H1 (cell line): Measurements from ENCODE around the gene APOBEC3G. TPM values are rescaled to one million over a fixed set of nuclear protein-coding genes. Genes with fewer than 3 reads are reported as not detected.

Source experiments
- CTCF ChIA-PET: fragments of 300-600 bp; sonication (Branson Sonifier 250); formaldehyde crosslinking; loops from one replicate; lab custom pipeline; 2021; ENCODE audit not compliant: partially characterized antibody; lab: Charles Lee
- POLR2A ChIA-PET: fragments of 300-600 bp; sonication (Branson Sonifier 250); formaldehyde crosslinking; loops from one replicate; lab custom pipeline; 2021; ENCODE audit warnings: inconsistent platforms; ENCODE audit not compliant: partially characterized antibody; lab: Charles Lee
- DNase-seq, 2 experiments: peaks; one replicate each; pipeline versions ENCODE4 v3.0.0 to v3.0.0-alpha.2; 2010 to 2022; ENCODE audit warnings: low spot score in 2 of 2, low read depth in 1 of 2, mixed read lengths in 1 of 2
- FAIRE-seq: peaks from 2 replicates; lab custom pipeline; 2011; peaks lifted over from hg19 to GRCh38; lab: Jason Lieb, UNC
- H2AFZ ChIP-seq: 2 replicates; pipeline ENCODE4 v1.8.1; 2012; ENCODE audit warnings: low read length, inconsistent platforms
- H2AK5ac ChIP-seq: 2 replicates; pipeline ENCODE4 v1.6.1; 2013; ENCODE audit warnings: low read depth, low read length
- H2BK120ac ChIP-seq: replicated peaks from 2 replicates; pipeline ENCODE3; 2013; ENCODE audit warnings: low read depth, low read length, inconsistent platforms
- H2BK12ac ChIP-seq: 2 replicates; pipeline ENCODE4 v1.6.1; 2013; ENCODE audit warnings: low read depth, low read length
- H2BK15ac ChIP-seq: 2 replicates; pipeline ENCODE4 v1.6.1; 2013; ENCODE audit warnings: low read length
- H2BK20ac ChIP-seq: 2 replicates; pipeline ENCODE4 v1.6.1; 2013; ENCODE audit warnings: low read length
- H2BK5ac ChIP-seq: 2 replicates; pipeline ENCODE4 v1.6.1; 2013; ENCODE audit warnings: low read depth, low read length
- H3K14ac ChIP-seq: 2 replicates; pipeline ENCODE4 v1.6.1; 2013; ENCODE audit warnings: inconsistent platforms; ENCODE audit not compliant: insufficient read length
- H3K18ac ChIP-seq: 2 replicates; pipeline ENCODE4 v1.6.1; 2013; ENCODE audit warnings: low read length; ENCODE audit errors: extremely low read depth
- H3K23ac ChIP-seq: 2 replicates; pipeline ENCODE4 v1.6.1; 2013; ENCODE audit warnings: inconsistent platforms; ENCODE audit not compliant: insufficient read length
- H3K23me2 ChIP-seq: 2 replicates; pipeline ENCODE4 v1.6.1; 2013; ENCODE audit warnings: low read depth, low read length
- H3K27ac ChIP-seq: 2 replicates; pipeline ENCODE4 v1.6.1; 2011; ENCODE audit warnings: low read depth, low read length, inconsistent platforms
- H3K27me3 ChIP-seq, 4 experiments: replicated peaks in 1 of 4; 1 replicate in 1 of 4; 2 replicates in 3 of 4; pipeline versions ENCODE4 v1.6.1 to v1.8.1; 2011 to 2013; ENCODE audit warnings: low read length in 3 of 4, mild to moderate bottlenecking in 3 of 4, inconsistent platforms in 2 of 4, mixed read lengths in 2 of 4, moderate library complexity in 1 of 4; ENCODE audit not compliant: control insufficient read depth in 3 of 4, insufficient read depth in 3 of 4; ENCODE audit errors: extremely low read depth in 1 of 4
- H3K36me3 ChIP-seq, 4 experiments: 2 replicates each; pipeline versions ENCODE4 v1.6.1 to v1.8.1; 2011 to 2013; ENCODE audit warnings: mild to moderate bottlenecking in 4 of 4, low read length in 3 of 4, moderate library complexity in 2 of 4, control low read depth in 1 of 4, inconsistent platforms in 1 of 4; ENCODE audit not compliant: insufficient read depth in 4 of 4, control insufficient read depth in 2 of 4
- H3K4ac ChIP-seq: replicated peaks from 2 replicates; pipeline ENCODE3; 2013; ENCODE audit warnings: low read length, low read depth, mixed read lengths, inconsistent platforms; ENCODE audit not compliant: insufficient read length
- H3K4me1 ChIP-seq, 4 experiments: replicated peaks in 1 of 4; 1 replicate in 1 of 4; 2 replicates in 3 of 4; pipeline versions ENCODE4 v1.6.1 to v1.8.1; 2011 to 2013; ENCODE audit warnings: low read length in 3 of 4, inconsistent platforms in 2 of 4, mixed read lengths in 1 of 4; ENCODE audit not compliant: insufficient read depth in 4 of 4, control insufficient read depth in 3 of 4
- H3K4me2 ChIP-seq, 2 experiments: 2 replicates each; pipeline versions ENCODE4 v1.6.1 to v1.8.1; 2011 to 2013; ENCODE audit warnings: low read depth in 2 of 2, low read length in 2 of 2, control low read depth in 1 of 2, inconsistent platforms in 1 of 2, mild to moderate bottlenecking in 1 of 2; ENCODE audit not compliant: insufficient read depth in 1 of 2
- H3K4me3 ChIP-seq, 4 experiments: fragments of 200-600, 300-600 bp in 1 of 4; sonication (generic), shearing (Covaris generic), sonication (Bioruptor Twin) in 1 of 4; 2 replicates each; pipeline versions ENCODE4 v1.5.1 to v1.8.1; 2011 to 2016; ENCODE audit warnings: low read length in 4 of 4, low read depth in 3 of 4, control low read depth in 2 of 4, inconsistent platforms in 2 of 4, mild to moderate bottlenecking in 2 of 4, mixed read lengths in 1 of 4, moderate library complexity in 1 of 4; ENCODE audit not compliant: insufficient read depth in 2 of 4; ENCODE audit errors: extremely low read depth in 1 of 4
- H3K56ac ChIP-seq: replicated peaks from 2 replicates; pipeline ENCODE3; 2013; ENCODE audit warnings: low read depth, mild to moderate bottlenecking, mixed read lengths, low read length, inconsistent platforms; ENCODE audit not compliant: insufficient read length
- H3K79me1 ChIP-seq: 2 replicates; pipeline ENCODE4 v1.6.1; 2013; ENCODE audit warnings: low read depth, low read length, control low read depth
- H3K79me2 ChIP-seq, 2 experiments: 2 replicates each; pipeline versions ENCODE4 v1.6.1 to v1.8.1; 2012 to 2013; ENCODE audit warnings: low read length in 2 of 2, mild to moderate bottlenecking in 2 of 2, inconsistent platforms in 1 of 2; ENCODE audit not compliant: insufficient read depth in 2 of 2, control insufficient read depth in 1 of 2
- H3K9ac ChIP-seq, 4 experiments: replicated peaks in 1 of 4; 1 replicate in 1 of 4; 2 replicates in 3 of 4; pipeline versions ENCODE4 v1.6.1 to v1.8.1; 2011 to 2013; ENCODE audit warnings: low read depth in 3 of 4, low read length in 3 of 4, control low read depth in 2 of 4, mild to moderate bottlenecking in 2 of 4, moderate library complexity in 2 of 4, inconsistent platforms in 1 of 4; ENCODE audit errors: extremely low read depth in 1 of 4
- H3K9me3 ChIP-seq, 2 experiments: 2 replicates each; pipeline versions ENCODE4 v1.6.1 to v1.8.1; 2012 to 2013; ENCODE audit warnings: mild to moderate bottlenecking in 2 of 2, moderate library complexity in 2 of 2, control low read depth in 1 of 2, inconsistent platforms in 1 of 2, low read depth in 1 of 2, low read length in 1 of 2, mixed read lengths in 1 of 2; ENCODE audit not compliant: insufficient read depth in 2 of 2
- H4K20me1 ChIP-seq, 2 experiments: replicated peaks in 1 of 2; 2 replicates each; pipeline versions ENCODE3 to v1.8.1; 2011 to 2013; ENCODE audit warnings: inconsistent platforms in 2 of 2, low read length in 2 of 2, mild to moderate bottlenecking in 1 of 2; ENCODE audit not compliant: insufficient read depth in 2 of 2, control insufficient read depth in 1 of 2
- H4K5ac ChIP-seq: 2 replicates; pipeline ENCODE4 v1.6.1; 2013; ENCODE audit warnings: low read length, low read depth, mixed read lengths, inconsistent platforms; ENCODE audit not compliant: insufficient read length
- H4K8ac ChIP-seq: 2 replicates; pipeline ENCODE4 v1.8.0; 2013; ENCODE audit warnings: mild to moderate bottlenecking, moderate library complexity, low read length, inconsistent platforms; ENCODE audit not compliant: insufficient read depth; ENCODE audit errors: extremely low read depth
- H4K91ac ChIP-seq: replicated peaks from 2 replicates; pipeline ENCODE3; 2013; ENCODE audit warnings: low read length, mixed read lengths, inconsistent platforms; ENCODE audit not compliant: insufficient read length
- ASH2L ChIP-seq: fragments of 200-600, 300-600 bp; sonication (generic); IDR thresholded peaks from one replicate; pipeline ENCODE4 v1.7.1; 2017; ENCODE audit warnings: low read length
- ATF2 ChIP-seq: IDR thresholded peaks from 2 replicates; pipeline ENCODE4 v1.6.1; 2012; ENCODE audit warnings: low read length, inconsistent platforms
- BCL11A ChIP-seq, 2 experiments: IDR thresholded peaks; one replicate each; pipeline ENCODE4 v1.6.1; 2011; ENCODE audit warnings: low read depth in 2 of 2, low read length in 2 of 2, mild to moderate bottlenecking in 2 of 2
- CREB1 ChIP-seq: IDR thresholded peaks from 2 replicates; pipeline ENCODE4 v1.6.1; 2012; ENCODE audit warnings: inconsistent platforms
- EP300 ChIP-seq, 2 experiments: IDR thresholded peaks; 1 replicate in 1 of 2; 2 replicates in 1 of 2; pipeline ENCODE4 v1.6.1; 2011 to 2012; ENCODE audit warnings: low read depth in 2 of 2, low read length in 2 of 2, mild to moderate bottlenecking in 2 of 2, borderline replicate concordance in 1 of 2, inconsistent platforms in 1 of 2, moderate library complexity in 1 of 2
- FOSL1 ChIP-seq: IDR thresholded peaks from 2 replicates; pipeline ENCODE4 v1.6.1; 2011; ENCODE audit warnings: mild to moderate bottlenecking, low read depth, low read length, moderate library complexity; ENCODE audit not compliant: insufficient read depth
- JUN ChIP-seq: IDR thresholded peaks from 2 replicates; pipeline ENCODE4 v1.6.1; 2011; ENCODE audit warnings: low read depth, mild to moderate bottlenecking, improper control_type of control experiment, low read length
- MAX ChIP-seq: IDR thresholded peaks from 2 replicates; pipeline ENCODE4 v1.6.1; 2012; ENCODE audit warnings: inconsistent platforms
- SAP30 ChIP-seq: fragments of 300-600 bp; sonication (generic); IDR thresholded peaks from 2 replicates; pipeline ENCODE4 v1.7.1; 2012; ENCODE audit warnings: low read length, moderate library complexity, mild to moderate bottlenecking, inconsistent platforms; ENCODE audit not compliant: insufficient read depth, insufficient replicate concordance
- SIRT6 ChIP-seq: IDR thresholded peaks from one replicate; pipeline ENCODE4 v1.7.1; 2012; ENCODE audit warnings: low read length, inconsistent platforms
- TEAD4 ChIP-seq: IDR thresholded peaks from 2 replicates; pipeline ENCODE4 v1.6.1; 2012; ENCODE audit warnings: low read depth, low read length, inconsistent platforms, mixed read lengths
- YY1 ChIP-seq: IDR thresholded peaks from 2 replicates; pipeline ENCODE4 v1.6.1; 2011; ENCODE audit warnings: low read depth, mild to moderate bottlenecking, low read length
- ZNF274 ChIP-seq: IDR thresholded peaks from 2 replicates; pipeline ENCODE4 v1.7.0; 2012; ENCODE audit warnings: low read length, borderline replicate concordance; ENCODE audit errors: extremely low read depth
- WGBS, 2 experiments: shearing (Covaris generic) in 1 of 2; methylation state at CpG; one replicate each; pipeline versions ENCODE4 v1.1.6 to v1.1.7; 2013 to 2015; ENCODE audit warnings: low lambda C conversion rate in 2 of 2, mixed read lengths in 2 of 2, inconsistent platforms in 1 of 2, low coverage in 1 of 2, missing lambda C conversion rate in 1 of 2; ENCODE audit not compliant: insufficient replicate concordance in 2 of 2, insufficient coverage in 1 of 2, insufficient read length in 1 of 2; ENCODE audit errors: extremely low coverage in 1 of 2, missing lambda C conversion rate in 1 of 2; 5-methylcytosine and 5-hydroxymethylcytosine counted together
- polyA plus RNA-seq, 7 experiments: library from polyadenylated mRNA; depleted of rRNA in 3 of 7; stranded (reverse) in 5 of 7; unstranded in 2 of 7; fragments of >200 nt in 5 of 7; fragments of 200-250 nt in 2 of 7; gene quantifications; 1 replicate in 5 of 7; 2 replicates in 1 of 7; 4 replicates in 1 of 7; pipeline versions ENCODE4 v1.2.1 to v1.2.3, GENCODE V29; 2011 to 2013; ENCODE audit warnings: missing spikeins in 2 of 7, mixed read lengths in 2 of 7
- total RNA-seq: library from RNA; stranded (reverse); fragmentation: NEBNext Ultra II Directional; extraction: Animal tissue kit (Norgen Biotek cat#: 25700); gene quantifications from 2 replicates; pipeline ENCODE4 v1.2.1, GENCODE V29; 2021

APOBEC3G gene
- total and polyA plus RNA-seq, 2 of the 8 experiments (the other 6 are each of a cell fraction or from before 2014, with no cell fraction given), result 1.7 to 2.0 TPM

- H3K9ac ChIP-seq, result no peak overlapping the region
- H2AFZ ChIP-seq, result no peak overlapping the region
- H3K56ac ChIP-seq, result no peak overlapping the region
- no peak overlapping the region for H2BK15ac ChIP-seq
- no peak overlapping the region for H2BK5ac ChIP-seq
- no peak overlapping the region for H4K91ac ChIP-seq
- H2AK5ac ChIP-seq, result no peak overlapping the region
- H2BK12ac ChIP-seq, result no peak overlapping the region
- no peaks in the 10 kb centered on the region for H3K79me1 ChIP-seq
- no peaks in the 10 kb centered on the region for H3K9me3 ChIP-seq
- 93% methylated on average over 12 of the region's 12 CpGs; no CpG with 5 or more reads in 1 of the 2 experiments for WGBS, 2 experiments
- H4K20me1 ChIP-seq, result no peaks in the 10 kb centered on the region
- ChIA-PET POLR2A (interaction anchor here (1.5 kb wide), 1 partner anchor 33 kb away, joined by 3 read pairs; no protein-coding TSS in a partner anchor), CTCF (interaction anchor here (0.6 to 1.1 kb wide), 4 partner anchors 10 to 53 kb away, joined by 3 to 4 read pairs (median 3); partner anchors contain the start of gene APOBEC3H)
- no peak for FAIRE-seq
- no peaks in the 10 kb centered on the region for H3K27me3 ChIP-seq
- no peak overlapping the region for H3K4me3 ChIP-seq
- H4K5ac ChIP-seq, result no peak overlapping the region
- no peak overlapping the region for H3K4ac ChIP-seq
- H2BK20ac ChIP-seq, result no peak overlapping the region
- H3K18ac ChIP-seq, result no peak overlapping the region
- H3K36me3 ChIP-seq, result no peaks in the 10 kb centered on the region
- H3K79me2 ChIP-seq, result no peaks in the 10 kb centered on the region
- no peak for DNase-seq
- no peak overlapping the region for H3K23ac ChIP-seq
- H3K27ac ChIP-seq, result no peak overlapping the region
- no peaks in the 10 kb centered on the region for H3K23me2 ChIP-seq
- no peak overlapping the region for H4K8ac ChIP-seq
- H3K4me2 ChIP-seq, result no peak overlapping the region
- no peak overlapping the region for H3K14ac ChIP-seq
- H3K4me1 ChIP-seq, result peaks cover 0 to 7% (median 1%) of the 10 kb centered on the region in 4 experiments; a peak in 4 of 7 replicates
- H2BK120ac ChIP-seq, result no peak overlapping the region
- TF ChIP-seq ATF2 (no peak), ASH2L (no peak), EP300 (IDR thresholded peaks at IDR 0.05; ENCODE audit: borderline replicate concordance in 1 of 2, low read depth in 2 of 2, low read length in 2 of 2) (no peak), YY1 (no peak), SAP30 (no peak), ZNF274 (no peak), JUN (no peak), BCL11A (IDR thresholded peaks at IDR 0.05; ENCODE audit: low read depth in 2 of 2, low read length in 2 of 2) (no peak), CREB1 (no peak), FOSL1 (no peak), TEAD4 (no peak), MAX (no peak), SIRT6 (no peak)
Measured at GRCh38 chr22:39081016-39081415, 3.9 kb downstream of the APOBEC3G start.
